Lower lobe of right lung (tissue), 2 donors: ENCODE results near the gene IGFBP7. TPM values are rescaled to one million over a fixed set of nuclear protein-coding genes. Genes with fewer than 3 reads are reported as not detected.

Experiments used
- ATAC-seq, 2 donors: fragments of 200-7000 bp; cut with Tn5 transposase; one replicate each; pipeline ENCODE4 v1.9.1; 2020 to 2022; ENCODE audit warnings: mild to moderate bottlenecking in 2 of 2, moderate library complexity in 2 of 2
- DNase-seq: peaks from one replicate; pipeline ENCODE4 v3.0.0-alpha.2; 2020
- H3K27ac ChIP-seq: fragments of 200-600 bp; one replicate; pipeline ENCODE4 v1.8.0; 2022
- H3K27me3 ChIP-seq: fragments of 200-600 bp; one replicate; pipeline ENCODE4 v1.8.0; 2022; ENCODE audit warnings: low read depth
- H3K36me3 ChIP-seq: fragments of 200-600 bp; one replicate; pipeline ENCODE4 v1.8.0; 2022; ENCODE audit warnings: mild to moderate bottlenecking
- H3K4me1 ChIP-seq: fragments of 200-600 bp; one replicate; pipeline ENCODE4 v1.8.0; 2022
- H3K4me3 ChIP-seq: fragments of 200-600 bp; one replicate; pipeline ENCODE4 v1.8.0; 2022; ENCODE audit warnings: mild to moderate bottlenecking
- H3K9me3 ChIP-seq: fragments of 200-600 bp; one replicate; pipeline ENCODE4 v1.8.0; 2022
- CTCF ChIP-seq: fragments of 200-600 bp; IDR thresholded peaks from one replicate; pipeline ENCODE4 v1.8.0; 2022; ENCODE audit warnings: antibody characterized with exemption, mild to moderate bottlenecking
- intact Hi-C: fragments of 100-400 bp; cut with DNase I; formaldehyde crosslinking; loops from one replicate; pipeline ENCODE4 v1.11.0; 2022
- total RNA-seq: library from RNA; stranded (reverse); fragmentation: NEBNext Ultra II Directional; extraction: Animal tissue kit (Norgen Biotek cat#: 25700); gene quantifications from one replicate; pipeline ENCODE4 v1.2.1, GENCODE V29; 2021
- donor health status: DM: no; HTN: yes; CAD: no; lungs with severe emphysema.

Gene IGFBP7
- total RNA-seq, 1 donor from 2014 or later, result 322 TPM

DNA sequence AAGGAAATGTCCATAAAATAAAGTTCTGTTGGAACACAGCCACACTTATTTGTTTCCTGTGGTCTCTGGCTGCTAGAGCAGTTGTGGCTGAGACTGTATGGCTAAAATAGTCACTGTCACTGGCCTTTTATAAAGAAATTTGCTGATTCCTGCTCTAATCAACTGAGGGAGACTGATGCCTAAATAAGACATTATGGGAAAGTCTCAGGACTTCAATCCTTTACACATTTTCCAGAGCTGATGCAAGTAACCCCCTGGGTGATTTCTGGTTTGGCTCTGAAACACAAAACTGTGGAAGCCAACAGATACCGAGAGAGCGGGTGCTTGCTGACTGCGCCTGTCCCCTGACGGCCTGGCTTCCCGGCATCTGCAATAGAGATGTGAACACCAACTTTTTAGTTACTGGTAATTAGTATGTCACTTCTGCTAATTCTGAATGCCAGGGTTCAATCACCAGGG is 67.4 kb downstream of the IGFBP7 start:
- peak overlapping the region; percentile 51 for H3K27ac ChIP-seq
- peaks cover 39% of the 10 kb centered on the region for H3K4me1 ChIP-seq
- intact Hi-C loops, result no loop called here
- no peak for DNase-seq
- TF ChIP-seq CTCF, result no peak
- H3K4me3 ChIP-seq, result no peak overlapping the region
- no peaks in the 10 kb centered on the region for H3K9me3 ChIP-seq
- no peaks in the 10 kb centered on the region for H3K36me3 ChIP-seq
- H3K27me3 ChIP-seq, result no peaks in the 10 kb centered on the region
- ATAC-seq, result peak; percentile 23 to 54

- ATAC-seq, result no peak
- no peaks in the 10 kb centered on the region for H3K9me3 ChIP-seq
- no peak for DNase-seq
- intact Hi-C loops, result no loop called here
- no peaks in the 10 kb centered on the region for H3K36me3 ChIP-seq
- H3K4me1 ChIP-seq, result peaks cover 39% of the 10 kb centered on the region
- no peak overlapping the region for H3K27ac ChIP-seq
- no peak for TF ChIP-seq CTCF
- no peak overlapping the region for H3K4me3 ChIP-seq
- no peaks in the 10 kb centered on the region for H3K27me3 ChIP-seq
These were observed 69.2 kb downstream of the IGFBP7 start for GRCh38 chr4:57041020-57041419.

DNA sequence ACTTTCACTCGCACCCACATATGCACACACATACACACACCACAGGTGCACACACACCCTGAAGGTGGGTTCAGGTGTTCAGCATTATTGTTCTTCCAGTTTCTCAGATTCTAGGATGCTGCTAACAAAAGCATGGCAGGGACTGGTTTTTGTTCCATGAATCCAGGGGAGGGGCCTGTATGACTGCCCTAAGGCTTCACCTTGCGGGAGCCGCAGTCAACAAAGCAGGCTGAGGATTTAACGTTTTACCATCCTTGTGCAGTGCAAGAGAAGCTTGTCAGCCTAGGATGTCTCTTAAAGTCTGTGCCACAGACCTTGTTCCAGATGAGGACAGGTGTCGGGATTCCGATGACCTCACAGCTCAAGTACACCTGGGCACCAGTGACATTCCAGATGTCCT is 69.7 kb downstream of the IGFBP7 start:
- no peak overlapping the region for H3K27ac ChIP-seq
- ATAC-seq (no peak), DNase-seq (no peak)
- TF ChIP-seq CTCF, result no peak
- no peaks in the 10 kb centered on the region for H3K27me3 ChIP-seq
- intact Hi-C loops, result no loop called here
- no peak overlapping the region for H3K4me3 ChIP-seq
- no peaks in the 10 kb centered on the region for H3K9me3 ChIP-seq
- H3K4me1 ChIP-seq, result peaks cover 39% of the 10 kb centered on the region
- H3K36me3 ChIP-seq, result no peaks in the 10 kb centered on the region

- DNase-seq, result no peak
- intact Hi-C loops, result no loop called here
- H3K36me3 ChIP-seq, result no peaks in the 10 kb centered on the region
- no peak overlapping the region for H3K27ac ChIP-seq
- H3K9me3 ChIP-seq, result no peaks in the 10 kb centered on the region
- TF ChIP-seq CTCF, result no peak
- ATAC-seq, result no peak
- peaks cover 27% of the 10 kb centered on the region for H3K4me1 ChIP-seq
- H3K27me3 ChIP-seq, result no peaks in the 10 kb centered on the region
- no peak overlapping the region for H3K4me3 ChIP-seq
These were observed 70.8 kb downstream of the IGFBP7 start for GRCh38 chr4:57039345-57039744.

GRCh38 chr4:57037982-57038604 is 72.1 kb downstream of the IGFBP7 start:
- Histone ChIP-seq H3K4me1 (peaks cover 18% of the 10 kb centered on the region), H3K27ac (no peak overlapping the region), H3K36me3 (peaks cover 4% of the 10 kb centered on the region), H3K9me3 (no peaks in the 10 kb centered on the region), H3K4me3 (no peak overlapping the region), H3K27me3 (no peaks in the 10 kb centered on the region)
- peak; percentile 71 to 84 for ATAC-seq
- intact Hi-C loops, result no loop called here
- peak; percentile 80 for TF ChIP-seq CTCF
- peak; percentile 70 for DNase-seq
